Posterior vena cava (tissue), 2 donors: ENCODE data around the gene SPON2. TPM values are rescaled to one million over a fixed set of nuclear protein-coding genes. Genes with fewer than 3 reads are reported as not detected.
"Not testable (repeated sequence)": the region's sequence is repeated elsewhere in the genome, so short reads cannot be mapped to it uniquely, and the experiment has no call there.

Source experiments
- DNase-seq: peaks from one replicate; pipeline ENCODE4 v3.0.0-alpha.2; 2020; ENCODE audit warnings: low spot score
- intact Hi-C, 2 donors: fragments of 100-400 bp; cut with DNase I; formaldehyde crosslinking; loops; one replicate each; pipeline versions ENCODE4 v1.14.1 to v1.14.2; 2022 to 2023
- total RNA-seq, 2 donors: library from RNA; stranded (reverse); fragmentation: NEBNext Ultra II Directional; extraction: Animal tissue kit (Norgen Biotek cat#: 25700); gene quantifications; one replicate each; pipeline ENCODE4 v1.2.1, GENCODE V29; 2021
- donor health status: DM: yes; HTN: yes; CAD: no.
- donor health status: DM: yes; HTN: yes; CAD: no.

SPON2 gene
- total RNA-seq, 2 donors from 2014 or later = 18.1 to 63.3 TPM

DNA sequence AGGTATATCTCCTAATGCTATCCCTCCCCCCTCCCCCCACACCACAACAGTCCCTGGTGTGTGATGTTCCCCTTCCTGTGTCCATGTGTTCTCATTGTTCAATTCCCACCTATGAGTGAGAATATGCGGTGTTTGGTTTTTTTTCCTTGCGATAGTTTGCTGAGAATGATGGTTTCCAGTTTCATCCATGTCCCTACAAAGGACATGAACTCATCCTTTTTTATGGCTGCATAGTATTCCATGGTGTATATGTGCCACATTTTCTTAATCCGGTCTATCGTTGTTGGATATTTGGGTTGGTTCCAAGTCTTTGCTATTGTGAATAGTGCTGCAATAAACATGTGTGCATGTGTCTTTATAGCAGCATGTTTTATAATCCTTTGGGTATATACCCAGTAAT is 46.9 kb downstream of the SPON2 start:
- DNase-seq, intact Hi-C loops: not testable (repeated sequence)

DNA sequence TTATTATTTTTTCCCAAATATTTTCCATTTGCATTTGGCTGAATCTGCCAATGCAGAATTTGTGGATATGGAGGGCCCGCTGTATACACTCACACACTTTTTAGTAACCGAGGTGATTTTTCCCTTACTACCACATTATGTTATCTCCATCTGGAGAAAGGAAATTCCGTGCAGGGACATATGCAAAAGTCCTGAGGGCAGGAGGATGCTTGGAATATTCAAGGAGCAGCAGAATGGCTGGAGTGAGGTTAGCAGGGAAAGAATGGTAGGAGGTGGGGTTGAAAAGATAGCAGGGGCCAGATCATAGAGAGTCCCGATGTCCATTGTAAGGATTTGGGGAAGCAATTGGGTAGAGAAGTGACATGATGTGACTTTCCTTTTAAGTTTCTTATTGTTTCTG is 47.6 kb downstream of the SPON2 start:
- intact Hi-C loops = no loop called here
- no peak for DNase-seq

- intact Hi-C loops = no loop called here
- no peak for DNase-seq
Measured at GRCh38 chr4:1122505-1122904, 49.9 kb downstream of the SPON2 start.

Other genes with a start within 250 kb of the SPON2 start
- gene GAK, start 240.3 kb downstream of the SPON2 start, total RNA-seq = 10 to 100 TPM; 63.5 to 73.5 TPM
- gene TMEM175, start 240.1 kb downstream of the SPON2 start, total RNA-seq = 10 to 100 TPM; 15.3 to 16.4 TPM
- gene DGKQ, start 199.0 kb downstream of the SPON2 start, total RNA-seq = 10 to 100 TPM; 10.8 to 11.9 TPM
- 10 to 100 TPM; 19.0 to 29.0 TPM for gene IDUA, start 185.5 kb downstream of the SPON2 start, total RNA-seq
- gene SLC26A1, start 179.2 kb downstream of the SPON2 start, total RNA-seq = under 1 TPM in 1 of 2 donors, not detected in 1; 0.14 TPM
- gene FGFRL1, start 161.0 kb downstream of the SPON2 start, total RNA-seq = 10 to 100 TPM; 16.2 to 20.7 TPM
- 1 to 10 TPM in 1 of 2 donors, under 1 TPM in 1; 0.76 to 4.0 TPM for gene RNF212, start 59.0 kb downstream of the SPON2 start, total RNA-seq
- gene CTBP1, start 76.5 kb upstream of the SPON2 start, total RNA-seq = 100 to 1,000 TPM; 109 to 113 TPM
- gene MAEA, start 117.3 kb upstream of the SPON2 start, total RNA-seq = 10 to 100 TPM; 37.5 to 43.7 TPM
- 10 to 100 TPM; 14.3 to 14.7 TPM for gene UVSSA, start 174.6 kb upstream of the SPON2 start, total RNA-seq
- gene NKX1-1, start 233.9 kb upstream of the SPON2 start, total RNA-seq = not detected